Measurements from ENCODE around the gene DTX3.
"Not testable (repeated sequence)": the region's sequence is repeated elsewhere in the genome, so short reads cannot be mapped to it uniquely, and the experiment has no call there.

Gene DTX3

DNA sequence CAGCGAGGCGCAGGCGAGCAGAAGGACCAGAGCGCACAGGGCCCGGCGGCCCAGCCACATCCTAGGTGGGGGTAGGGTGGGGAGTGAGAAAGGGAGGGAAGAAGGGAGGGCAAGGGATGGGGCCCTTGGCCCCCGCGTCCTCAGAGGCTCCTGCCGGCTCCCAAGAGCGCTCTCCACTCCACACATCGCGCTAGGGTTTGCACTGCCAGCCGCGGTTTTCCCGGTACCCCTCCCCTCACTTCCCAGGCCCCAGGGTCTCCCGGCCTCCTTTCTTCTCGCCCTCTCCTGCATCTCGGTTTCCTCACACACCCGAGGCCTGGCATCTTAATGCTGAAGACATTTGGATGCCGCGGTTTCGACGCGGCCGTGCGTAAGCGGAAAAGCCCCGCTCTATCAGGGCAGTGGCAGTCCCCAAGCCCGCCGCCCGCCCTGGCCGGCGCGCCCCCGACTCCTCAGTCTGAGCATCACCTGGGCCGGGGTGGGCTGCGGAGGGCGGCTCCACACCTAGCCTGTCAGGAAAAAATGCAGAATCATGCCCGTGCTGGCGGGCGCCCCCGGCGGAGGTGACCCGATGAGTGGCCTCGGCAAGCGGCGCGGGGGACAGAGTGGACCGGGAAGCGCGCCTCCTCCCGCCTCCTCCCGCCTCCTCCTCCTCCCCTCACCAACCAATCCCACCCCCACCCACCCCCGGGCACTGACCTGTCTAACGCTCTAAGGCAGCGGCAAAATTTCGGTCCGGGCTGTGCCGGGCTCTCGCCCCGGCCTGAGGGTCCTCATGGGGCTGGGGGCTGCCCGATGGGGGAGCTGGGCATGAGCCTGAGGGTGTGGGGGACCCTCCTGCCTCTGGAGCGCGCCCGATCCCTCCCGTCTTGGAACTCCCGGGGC, 27.7 kb downstream of the DTX3 start:
- peak; percentile 28 for DNase-seq (ENCODE audit: low spot score)

DNA sequence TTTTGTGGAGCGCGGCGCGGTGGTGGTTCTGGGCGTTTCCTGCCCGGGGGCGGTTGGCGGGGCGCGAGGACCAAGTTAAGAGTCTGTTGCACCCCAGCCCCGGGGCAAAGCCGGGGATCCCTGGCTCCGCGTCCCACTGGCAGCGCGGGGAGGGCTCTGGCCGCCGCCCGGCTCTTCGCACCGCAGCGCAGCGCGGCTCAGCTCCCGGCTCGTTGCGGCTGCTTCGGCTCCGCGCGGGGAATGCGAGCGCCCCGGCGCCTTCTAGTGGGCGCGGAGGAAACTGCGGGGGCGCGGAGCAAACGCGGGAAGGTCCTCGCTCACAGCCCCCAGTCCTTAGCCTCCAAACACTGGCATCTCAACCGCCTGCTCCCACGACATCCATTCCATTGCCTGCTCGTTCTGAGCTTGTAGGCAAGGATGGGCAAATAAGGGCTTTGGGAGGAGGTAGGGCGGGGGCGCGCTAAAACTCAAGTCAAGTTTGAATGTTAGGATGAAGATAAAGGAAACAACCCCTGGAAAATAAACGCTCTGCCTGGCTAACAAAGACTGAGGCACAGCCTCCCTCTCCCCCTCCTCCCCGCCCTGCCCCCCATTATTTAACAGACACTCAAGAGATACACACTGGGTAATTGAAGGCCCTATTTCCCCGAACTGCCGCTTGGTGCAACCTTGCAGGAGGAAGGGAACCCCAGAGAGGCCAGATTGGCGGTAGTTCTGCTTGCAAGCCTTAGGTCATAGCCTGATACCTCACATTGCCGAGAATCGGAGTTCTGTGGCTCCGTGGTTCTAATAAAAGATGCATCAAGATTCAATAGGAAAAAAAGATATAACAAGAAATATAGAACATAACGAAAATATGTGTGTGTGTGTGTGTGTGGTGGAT, 28.6 kb downstream of the DTX3 start, which contains the start of gene B4GALNT1:
Gene B4GALNT1, minus strand, starts transcription at position 244 of the 883 bp plus-strand sequence. CDS start 1,069 bp downstream, outside the sequence.
- DNase-seq (ENCODE audit: low spot score): peak; percentile 90

DNA sequence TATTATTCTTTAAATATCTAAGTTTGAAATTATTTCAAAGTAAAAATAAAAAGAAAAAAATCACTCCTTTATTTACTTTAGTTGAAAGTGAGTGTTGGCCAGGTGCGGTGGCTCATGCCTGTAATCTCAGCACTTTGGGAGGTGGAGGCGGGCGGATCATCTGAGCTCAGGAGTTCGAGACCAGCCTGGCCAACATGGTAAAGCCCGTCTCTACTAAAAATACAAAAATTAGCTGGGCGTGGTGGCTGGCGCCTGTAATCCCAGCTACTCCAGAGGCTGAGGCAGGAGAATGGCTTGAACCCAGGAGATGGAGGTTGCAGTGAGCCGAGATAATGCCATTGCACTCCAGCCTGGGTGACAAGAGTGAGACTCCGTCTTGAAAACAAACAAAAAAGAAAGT, 32.1 kb downstream of the DTX3 start:
- DNase-seq (ENCODE audit: low spot score): not testable (repeated sequence)

DNA sequence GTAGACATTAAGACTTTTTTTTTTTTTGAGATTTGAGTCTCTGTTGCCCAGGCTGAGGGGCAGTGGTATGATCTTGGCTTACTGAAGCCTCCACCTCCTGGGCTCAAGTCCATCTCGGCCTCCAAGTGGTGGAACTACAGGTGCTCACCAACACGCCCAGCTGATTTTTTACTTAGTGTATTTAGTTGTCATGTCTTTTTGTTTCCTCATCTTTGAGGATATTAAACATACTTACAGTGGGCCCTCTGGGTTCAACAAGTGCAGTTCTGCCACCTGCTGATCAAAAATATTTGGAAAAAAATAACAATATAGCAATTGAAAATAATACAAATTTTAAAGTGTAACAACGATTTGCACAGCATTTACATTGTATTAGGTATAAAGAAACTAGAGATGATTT, 32.7 kb downstream of the DTX3 start:
- DNase-seq (ENCODE audit: low spot score): peak; percentile 4

DNA sequence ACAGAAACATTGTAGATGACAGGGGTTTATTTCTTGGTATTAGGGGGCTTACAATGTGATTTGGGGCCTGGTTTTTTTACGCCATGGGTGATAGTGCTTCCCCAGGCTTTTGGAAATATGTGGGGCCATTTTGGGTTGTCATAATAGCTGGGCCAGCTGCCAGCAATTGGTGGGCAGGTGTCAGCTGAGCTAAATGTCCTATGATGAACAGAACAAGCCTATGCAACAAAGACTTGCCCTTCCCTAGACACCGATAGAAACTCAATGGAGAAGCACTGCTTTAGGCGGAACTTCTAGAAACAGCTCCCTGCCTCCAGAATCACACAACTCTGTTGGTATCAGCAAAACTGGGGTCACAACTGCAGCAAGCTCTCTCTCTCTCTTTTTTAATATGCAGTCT, 33.5 kb downstream of the DTX3 start:
- no peak for DNase-seq (ENCODE audit: low spot score)

DNA sequence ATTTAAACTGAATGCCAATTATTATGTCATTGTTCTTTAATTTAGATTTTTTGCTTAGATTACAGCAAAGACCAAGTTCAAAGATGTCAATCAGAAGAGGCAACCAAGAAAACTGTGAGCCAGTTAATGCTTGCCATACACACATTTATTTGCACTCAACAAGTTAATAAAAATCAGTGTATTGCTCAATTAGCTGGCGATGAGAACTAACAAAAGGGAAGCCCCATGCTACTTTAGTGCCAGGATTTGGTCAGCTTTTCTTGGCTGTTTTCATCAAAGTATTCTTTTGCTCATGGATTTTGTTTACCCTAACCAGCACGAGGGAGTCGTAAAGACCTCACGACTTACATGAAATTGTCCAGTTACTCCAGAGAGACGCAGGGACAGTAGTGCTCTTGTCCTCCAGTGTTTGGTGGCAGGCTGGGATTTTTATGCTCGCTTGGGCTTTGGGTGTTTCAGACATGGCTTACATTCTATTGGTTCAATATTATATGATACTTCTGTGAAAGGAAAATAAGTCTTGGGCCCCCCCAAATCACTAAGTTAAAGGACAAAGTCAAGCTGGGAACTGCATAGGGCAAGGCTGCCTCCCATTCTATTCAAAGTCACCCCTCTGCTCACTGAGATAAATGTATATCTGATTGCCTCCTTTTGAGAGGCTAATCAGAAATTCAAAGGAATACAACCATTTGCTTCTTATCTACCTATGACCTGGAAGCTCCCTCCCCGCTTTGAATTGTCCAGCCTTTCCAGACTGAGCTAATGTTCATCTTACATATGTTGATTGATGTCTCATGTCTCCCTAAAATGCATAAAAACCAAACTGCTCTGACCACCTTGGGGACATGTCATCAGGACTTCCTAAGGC, 35.8 kb downstream of the DTX3 start:
- no peak for DNase-seq (ENCODE audit: low spot score)

DNA sequence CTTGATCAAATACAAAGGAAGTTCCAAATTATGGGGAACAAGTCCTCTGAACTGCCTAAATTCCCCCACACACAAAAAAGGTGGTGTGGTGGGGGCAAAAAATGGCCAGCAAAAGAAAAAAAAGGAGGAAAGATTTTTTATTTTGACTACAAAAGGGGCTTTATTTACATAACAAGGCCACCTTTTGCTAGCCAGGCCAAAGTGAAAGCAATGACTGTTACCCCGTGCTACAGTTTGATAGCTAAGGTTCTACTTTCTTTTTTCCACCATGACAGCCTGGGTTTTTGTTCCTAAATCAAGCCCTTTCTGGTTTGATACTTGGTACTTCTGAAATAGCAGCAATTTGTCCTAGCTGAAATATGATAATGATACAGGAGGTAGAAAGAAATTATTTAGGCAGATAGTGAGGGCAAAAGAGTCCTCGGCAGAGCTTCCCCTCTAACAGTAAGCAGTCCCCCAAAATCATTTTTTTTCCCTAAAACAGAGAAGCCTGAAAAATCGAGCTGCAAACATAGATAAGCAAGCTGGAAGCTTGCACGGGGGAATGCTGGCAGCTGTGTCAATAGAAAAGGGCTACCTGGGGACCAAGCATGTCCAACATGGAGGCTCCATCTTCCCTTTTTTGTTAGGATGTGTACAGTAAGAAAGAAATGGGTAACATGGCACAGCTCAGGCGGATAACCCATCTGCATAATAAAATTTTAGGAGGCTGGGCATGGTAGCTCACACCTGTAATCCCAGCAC, 37.2 kb downstream of the DTX3 start:
- no peak for DNase-seq (ENCODE audit: low spot score)

DNA sequence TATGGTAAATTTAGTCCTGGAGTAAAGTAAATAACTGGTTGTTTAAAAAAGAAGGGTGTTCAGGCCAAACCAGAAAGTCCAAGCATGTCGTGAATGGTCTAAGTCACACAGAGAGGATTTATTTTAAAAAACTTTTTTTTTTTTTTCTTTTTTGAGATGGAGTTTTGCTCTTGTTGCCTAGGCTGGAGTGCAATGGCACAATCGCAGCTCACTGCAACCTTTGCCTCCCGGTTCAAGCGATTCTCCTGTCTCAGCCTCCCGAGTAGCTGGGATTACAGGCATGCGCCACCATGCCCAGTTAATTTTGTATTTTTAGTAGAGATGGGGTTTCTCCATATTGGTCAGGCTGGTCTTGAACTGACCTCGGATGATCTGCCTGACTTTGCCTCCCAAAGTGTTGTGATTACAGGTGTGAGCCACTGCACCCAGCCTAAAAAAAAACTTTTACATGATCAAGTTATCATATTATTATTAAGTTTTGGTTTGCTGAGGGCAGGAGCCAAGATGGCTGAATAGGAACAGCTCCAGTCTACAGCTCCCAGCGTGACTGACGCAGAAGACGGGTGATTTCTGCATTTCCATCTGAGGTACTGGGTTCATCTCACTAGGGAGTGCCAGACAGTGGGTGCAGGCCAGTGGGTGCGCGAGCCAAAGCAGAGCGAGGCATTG, 41.5 kb downstream of the DTX3 start:
- DNase-seq (ENCODE audit: low spot score): not testable (repeated sequence)

DNA sequence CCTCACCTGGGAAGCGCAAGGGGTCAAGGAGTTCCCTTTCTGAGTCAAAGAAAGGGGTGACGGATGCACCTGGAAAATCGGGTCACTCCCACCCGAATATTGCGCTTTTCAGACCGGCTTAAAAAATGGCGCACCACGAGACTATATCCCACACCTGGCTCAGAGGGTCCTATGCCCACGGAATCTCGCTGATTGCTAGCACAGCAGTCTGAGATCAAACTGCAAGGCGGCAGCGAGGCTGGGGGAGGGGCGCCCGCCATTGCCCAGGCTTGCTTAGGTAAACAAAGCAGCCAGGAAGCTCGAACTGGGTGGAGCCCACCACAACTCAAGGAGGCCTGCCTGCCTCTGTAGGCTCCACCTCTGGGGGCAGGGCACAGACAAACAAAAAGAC, 42.0 kb downstream of the DTX3 start:
- DNase-seq (ENCODE audit: low spot score): not testable (repeated sequence)

DNA sequence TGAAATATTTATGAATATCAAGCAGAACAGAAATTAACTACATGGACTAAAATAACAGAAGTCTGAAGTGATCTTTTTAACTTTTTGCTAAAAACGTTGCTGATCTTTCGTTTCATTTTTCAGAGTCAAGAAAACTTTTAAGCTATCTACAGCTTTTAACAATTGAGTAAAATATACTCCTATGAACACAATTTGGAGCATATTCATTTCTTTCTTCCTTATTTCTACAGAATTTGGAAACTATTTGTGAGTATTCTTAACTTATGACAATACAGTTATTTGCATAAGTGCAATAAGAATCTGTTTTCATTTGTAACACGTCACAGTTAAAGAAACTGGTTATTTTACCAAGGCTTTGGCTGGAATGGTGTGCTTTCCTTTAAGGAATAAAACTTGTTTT, 49.4 kb downstream of the DTX3 start:
- no peak for DNase-seq (ENCODE audit: low spot score)

DNA sequence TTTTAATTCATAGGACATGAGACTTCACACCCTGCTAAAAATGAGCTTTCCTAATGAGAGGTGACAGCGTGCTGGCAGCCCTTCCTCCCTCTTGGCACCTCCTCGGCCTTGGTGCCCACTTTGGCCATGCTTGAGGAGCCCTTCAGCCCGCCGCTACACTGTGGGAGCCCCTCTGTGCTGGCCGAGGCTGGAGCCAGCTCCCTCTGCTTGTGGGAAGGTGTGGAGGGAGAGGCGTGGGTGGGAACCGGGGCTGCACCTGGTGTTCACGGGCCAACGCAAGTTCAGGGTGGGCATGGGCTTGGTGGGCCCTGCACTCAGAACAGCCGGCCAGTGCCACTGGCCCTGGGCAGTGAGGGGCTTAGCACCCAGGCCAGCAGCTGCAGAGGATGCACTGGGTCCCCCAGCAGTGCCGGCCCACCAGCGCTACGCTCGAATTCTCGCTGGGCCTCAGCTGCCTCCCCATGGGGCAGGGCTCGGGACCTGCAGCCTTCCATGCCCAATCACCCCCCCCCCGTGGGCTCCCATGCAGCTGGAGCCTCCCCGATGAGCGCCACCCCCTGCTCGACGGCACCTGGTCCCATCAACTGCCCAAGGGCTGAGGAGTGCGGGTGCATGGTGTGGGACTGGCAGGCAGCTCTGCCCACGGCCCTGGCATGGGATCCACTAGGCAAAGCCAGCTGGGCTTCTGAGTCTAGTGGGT, 51.1 kb downstream of the DTX3 start:
- DNase-seq (ENCODE audit: low spot score): no peak

DNA sequence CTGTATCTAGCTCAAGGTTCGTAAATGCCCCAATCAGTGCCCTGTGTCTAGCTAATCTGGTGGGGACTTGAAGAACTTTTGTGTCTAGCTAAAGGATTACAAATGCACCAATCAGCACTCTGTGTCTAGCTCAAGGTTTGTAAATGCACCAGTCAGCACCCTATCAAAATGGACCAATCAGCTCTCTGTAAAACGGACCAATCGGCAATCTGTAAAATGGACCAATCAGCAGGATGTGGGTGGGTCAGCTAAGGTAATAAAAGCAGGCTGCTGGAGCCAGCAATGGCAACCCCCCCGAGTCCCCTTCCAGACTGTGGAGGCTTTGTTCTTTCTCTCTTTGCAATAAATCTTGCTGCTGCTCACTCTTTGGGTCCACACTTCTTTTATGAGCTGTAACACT, 51.8 kb downstream of the DTX3 start:
- DNase-seq (ENCODE audit: low spot score): not testable (repeated sequence)

DNA sequence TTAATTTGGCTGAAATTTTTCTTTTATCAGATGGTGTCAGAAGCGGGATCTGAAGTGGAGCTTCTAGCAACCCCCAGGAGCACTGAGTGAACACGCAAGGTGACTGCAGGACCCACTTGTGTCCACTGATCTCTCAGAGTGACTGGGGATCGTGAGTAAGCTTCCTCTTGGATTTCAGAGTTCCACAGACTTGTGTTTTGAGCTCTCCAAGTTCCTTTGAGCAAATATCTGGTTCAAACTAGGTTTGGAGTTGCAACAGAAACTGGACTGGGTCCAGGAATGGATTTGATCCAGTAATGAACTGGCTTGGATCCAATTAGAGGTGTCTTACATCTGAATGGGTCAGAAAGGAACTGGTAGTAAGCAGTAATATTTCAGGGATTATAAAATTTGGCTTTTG, 53.1 kb downstream of the DTX3 start:
- DNase-seq (ENCODE audit: low spot score): no peak

DNA sequence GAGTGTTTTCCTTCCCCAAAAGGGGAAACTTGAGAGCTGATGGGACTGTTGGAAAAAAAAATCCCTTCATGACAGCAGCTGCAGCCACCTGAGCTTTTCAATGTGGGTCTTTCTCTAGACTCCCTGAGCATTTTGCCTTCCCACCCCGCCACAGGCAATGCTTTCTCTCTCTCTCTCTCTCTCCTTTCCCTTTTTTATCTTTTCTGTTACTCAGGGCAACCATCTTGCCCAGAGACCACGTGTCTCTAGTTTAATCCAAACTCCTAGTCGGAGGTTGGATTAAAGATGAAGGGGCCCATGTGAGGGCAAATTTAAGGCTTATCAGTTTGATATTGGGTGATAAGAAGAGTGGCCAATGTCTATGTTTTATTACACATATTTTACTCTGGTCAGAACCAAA, 54.3 kb downstream of the DTX3 start:
- DNase-seq (ENCODE audit: low spot score): no peak
